Suprapubic skin (tissue), 3 donors: Measurements from ENCODE around the gene TIMM8B.

Source experiments
- CTCF ChIP-seq, 2 donors: fragments of 200-600 bp in 1 of 2; fragments of 450-650 bp in 1 of 2; sonication (generic) in 1 of 2; IDR thresholded peaks; one replicate each; pipeline ENCODE4 v1.5.1; 2016 to 2019; ENCODE audit warnings: antibody characterized with exemption in 2 of 2, mild to moderate bottlenecking in 1 of 2, moderate library complexity in 1 of 2
- EP300 ChIP-seq: sonication (generic); formaldehyde crosslinking; IDR thresholded peaks from one replicate; pipeline ENCODE4 v1.6.1; 2017; ENCODE audit warnings: antibody characterized with exemption
- POLR2A ChIP-seq, 2 donors: fragments of 450-650 bp; IDR thresholded peaks; one replicate each; pipeline ENCODE4 v1.6.1; 2017; ENCODE audit warnings: antibody characterized with exemption in 2 of 2, mild to moderate bottlenecking in 2 of 2, moderate library complexity in 2 of 2

- no peak for TF ChIP-seq CTCF (IDR thresholded peaks at IDR 0.05)
- TF ChIP-seq POLR2A (IDR thresholded peaks at IDR 0.05): no peak
- TF ChIP-seq EP300: no peak
These were observed 47.9 kb upstream of the TIMM8B start for GRCh38 chr11:112134473-112134872.
